T-cell (primary cell): ENCODE results near the gene ABHD15. TPM values are rescaled to one million over a fixed set of nuclear protein-coding genes. Genes with fewer than 3 reads are reported as not detected.
"Not testable (repeated sequence)": the region's sequence is repeated elsewhere in the genome, so short reads cannot be mapped to it uniquely, and the experiment has no call there.

ENCODE experiments used
- ATAC-seq, 4 experiments: fragments of 200-7000 bp in 3 of 4; fragments of 150-1000 bp in 1 of 4; cut with Tn5 transposase; replicated peaks in 1 of 4; 1 replicate in 3 of 4; 2 replicates in 1 of 4; pipeline ENCODE4 v1.10.0; 2021; ENCODE audit warnings: moderate library complexity in 3 of 4, mild to moderate bottlenecking in 2 of 4, moderate number of reproducible peaks in 1 of 4
- CTCF ChIA-PET, 2 donors: fragments of 300-600 bp; sonication (Branson Sonifier 250); formaldehyde crosslinking; loops; one replicate each; lab custom pipeline; 2022; ENCODE audit warnings: antibody characterized with exemption in 2 of 2; lab: Charles Lee
- POLR2A ChIA-PET, 2 donors: fragments of 300-600 bp; sonication (Branson Sonifier 250); formaldehyde crosslinking; loops; one replicate each; lab custom pipeline; 2022; ENCODE audit warnings: antibody characterized with exemption in 2 of 2; lab: Charles Lee
- DNase-seq, 35 experiments: peaks; one replicate each; pipeline versions ENCODE4 v3.0.0 to v3.0.0-alpha.2; 2013 to 2023
- H3K27ac ChIP-seq: one replicate; pipeline ENCODE4 v1.5.1; 2013; ENCODE audit warnings: low read length
- H3K27me3 ChIP-seq, 2 experiments: replicated peaks in 1 of 2; 1 replicate in 1 of 2; 2 replicates in 1 of 2; pipeline versions ENCODE4 v1.6.1 to v1.7.0; 2013; ENCODE audit warnings: low read length in 1 of 2, mixed read lengths in 1 of 2; ENCODE audit not compliant: control insufficient read depth in 2 of 2, insufficient read depth in 2 of 2; ENCODE audit errors: extremely low read depth in 1 of 2
- H3K36me3 ChIP-seq, 2 donors: 1 replicate in 1 of 2; 2 replicates in 1 of 2; pipeline versions ENCODE4 v1.6.1 to v1.7.0; 2013; ENCODE audit warnings: low read length in 1 of 2; ENCODE audit not compliant: control insufficient read depth in 2 of 2, insufficient read depth in 1 of 2; ENCODE audit errors: extremely low read depth in 1 of 2
- H3K4me1 ChIP-seq, 2 experiments: 1 replicate in 1 of 2; 2 replicates in 1 of 2; pipeline versions ENCODE4 v1.6.1 to v1.7.0; 2013; ENCODE audit warnings: low read length in 2 of 2, mixed read lengths in 1 of 2; ENCODE audit not compliant: insufficient read depth in 2 of 2, control insufficient read depth in 1 of 2; ENCODE audit errors: extremely low read depth in 1 of 2
- H3K4me3 ChIP-seq, 2 donors: 1 replicate in 1 of 2; 2 replicates in 1 of 2; pipeline versions ENCODE4 v1.5.1 to v1.7.0; 2013; ENCODE audit warnings: mild to moderate bottlenecking in 2 of 2, low read length in 1 of 2, moderate library complexity in 1 of 2; ENCODE audit not compliant: control insufficient read depth in 1 of 2; ENCODE audit errors: extremely low read depth in 1 of 2
- H3K9me3 ChIP-seq: 2 replicates; pipeline ENCODE4 v1.7.0; 2013
- H3K27ac Mint-ChIP-seq, 2 donors: one replicate each; pipeline ENCODE4 v1.8.0; 2020 to 2021; ENCODE audit warnings: mild to moderate bottlenecking in 2 of 2, mixed read lengths in 2 of 2
- H3K27me3 Mint-ChIP-seq, 2 donors: one replicate each; pipeline ENCODE4 v1.8.0; 2021 to 2022; ENCODE audit warnings: mixed read lengths in 2 of 2
- H3K36me3 Mint-ChIP-seq: one replicate; pipeline ENCODE4 v1.8.0; 2021; ENCODE audit warnings: mixed read lengths
- H3K4me1 Mint-ChIP-seq, 3 donors: one replicate each; pipeline ENCODE4 v1.8.0; 2020 to 2022; ENCODE audit warnings: mixed read lengths in 3 of 3, mild to moderate bottlenecking in 1 of 3
- H3K4me3 Mint-ChIP-seq, 3 donors: one replicate each; pipeline ENCODE4 v1.8.0; 2020 to 2022; ENCODE audit warnings: mild to moderate bottlenecking in 3 of 3, mixed read lengths in 3 of 3, moderate library complexity in 3 of 3
- H3K9me3 Mint-ChIP-seq, 3 donors: one replicate each; pipeline ENCODE4 v1.8.0; 2020 to 2022; ENCODE audit warnings: mixed read lengths in 3 of 3
- WGBS: methylation state at CpG from one replicate; pipeline ENCODE4 v1.1.5; 2013; ENCODE audit warnings: missing lambda C conversion rate; ENCODE audit not compliant: insufficient coverage; 5-methylcytosine and 5-hydroxymethylcytosine counted together
- total RNA-seq, 35 experiments: library from RNA in 6 of 35; stranded (reverse) in 6 of 35; fragments of 120-200 nt in 1 of 35; gene quantifications; one replicate each; pipeline versions ENCODE4 v1.2.1 to v1.2.4 and lab custom pipeline; 2013 to 2026

Gene ABHD15
- total RNA-seq, 5 donors from 2014 or later (not counting 1 experiment from before 2014, with no cell fraction given) = 7.9 to 23.1 (median 16.5) TPM

- ATAC-seq = no peak
- peaks cover 17 to 63% (median 46%) of the 10 kb centered on the region in 3 donors for H3K4me1 Mint-ChIP-seq
- WGBS = 75% methylated on average over 13 of the region's 17 CpGs
- H3K9me3 ChIP-seq = no peaks in the 10 kb centered on the region
- POLR2A ChIA-PET = no interaction called here
- peaks cover 3 to 53% of the 10 kb centered on the region in 2 experiments for H3K4me1 ChIP-seq
- no peak overlapping the region for H3K4me3 ChIP-seq
- peak overlapping the region in 1 of 3 donors; percentile 9 for H3K4me3 Mint-ChIP-seq
- peak overlapping the region; percentile 62 to 79 for H3K27ac Mint-ChIP-seq
- CTCF ChIA-PET = no interaction called here
- no peaks in the 10 kb centered on the region for H3K27me3 Mint-ChIP-seq
- DNase-seq = peak in 1 of 35 experiments; percentile 38
- peak overlapping the region; percentile 48 for H3K27ac ChIP-seq
- H3K36me3 Mint-ChIP-seq = peaks cover 5% of the 10 kb centered on the region
- no peaks in the 10 kb centered on the region for H3K27me3 ChIP-seq
- no peaks in the 10 kb centered on the region for H3K9me3 Mint-ChIP-seq
- peaks cover 0 to 17% of the 10 kb centered on the region in 2 donors for H3K36me3 ChIP-seq
Observed at GRCh38 chr17:29561554-29562517, 5.0 kb downstream of the ABHD15 start.

- no CpG with 5 or more reads among the region's 6 CpGs for whole genome bisulfite sequencing
- ChIA-PET CTCF (no interaction called here), POLR2A (no interaction called here)
- no peak overlapping the region for H3K4me3 Mint-ChIP-seq
- DNase-seq = no peak
- H3K27me3 ChIP-seq = no peaks in the 10 kb centered on the region
- H3K4me3 ChIP-seq = no peak overlapping the region
- no peaks in the 10 kb centered on the region for H3K9me3 ChIP-seq
- no peak for ATAC-seq
- H3K4me1 ChIP-seq = peaks cover 0 to 42% of the 10 kb centered on the region in 2 experiments
- H3K4me1 Mint-ChIP-seq = peaks cover 10 to 55% (median 39%) of the 10 kb centered on the region in 3 donors
- H3K36me3 Mint-ChIP-seq = peaks cover 5% of the 10 kb centered on the region
- H3K27ac ChIP-seq = no peak overlapping the region
- H3K36me3 ChIP-seq = peaks cover 0 to 17% of the 10 kb centered on the region in 2 donors
- H3K27ac Mint-ChIP-seq = peak overlapping the region in 1 of 2 donors; percentile 28
- H3K9me3 Mint-ChIP-seq = no peaks in the 10 kb centered on the region
- H3K27me3 Mint-ChIP-seq = no peaks in the 10 kb centered on the region
Observed at GRCh38 chr17:29560316-29560715, 6.5 kb downstream of the ABHD15 start.

GRCh38 chr17:29559640-29560039 lies 7.2 kb downstream of the ABHD15 start:
- ChIA-PET POLR2A (no interaction called here), CTCF (interaction anchor here in 1 of 2 donors (0.5 kb wide), 1 partner anchor 372 kb away, joined by 4 read pairs; no protein-coding TSS in a partner anchor)
- peaks cover 5% of the 10 kb centered on the region for H3K36me3 Mint-ChIP-seq
- DNase-seq = no peak
- ATAC-seq = no peak
- no peaks in the 10 kb centered on the region for H3K27me3 ChIP-seq
- no CpG with 5 or more reads among the region's 2 CpGs for WGBS
- no peak overlapping the region for H3K4me3 ChIP-seq
- H3K4me3 Mint-ChIP-seq = no peak overlapping the region
- H3K4me1 Mint-ChIP-seq = peaks cover 10 to 50% (median 35%) of the 10 kb centered on the region in 3 donors
- H3K27ac Mint-ChIP-seq = no peak overlapping the region
- H3K27me3 Mint-ChIP-seq = no peaks in the 10 kb centered on the region
- peaks cover 0 to 35% of the 10 kb centered on the region in 2 experiments for H3K4me1 ChIP-seq
- H3K36me3 ChIP-seq = peaks cover 0 to 17% of the 10 kb centered on the region in 2 donors
- H3K9me3 Mint-ChIP-seq = no peaks in the 10 kb centered on the region
- H3K27ac ChIP-seq = no peak overlapping the region
- no peaks in the 10 kb centered on the region for H3K9me3 ChIP-seq

- H3K27ac ChIP-seq, H3K27me3 ChIP-seq, DNase-seq, H3K9me3 Mint-ChIP-seq, H3K36me3 Mint-ChIP-seq, ATAC-seq, H3K27me3 Mint-ChIP-seq, H3K4me3 Mint-ChIP-seq, CTCF ChIA-PET, H3K4me3 ChIP-seq, H3K9me3 ChIP-seq: not testable (repeated sequence)
- Mint-ChIP-seq H3K4me1 (peaks cover 10 to 41% (median 26%) of the 10 kb centered on the region in 3 donors), H3K27ac (peak overlapping the region in 1 of 2 donors; percentile 44)
- H3K4me1 ChIP-seq = peaks cover 0 to 20% of the 10 kb centered on the region in 2 experiments
- peaks cover 0 to 17% of the 10 kb centered on the region in 2 donors for H3K36me3 ChIP-seq
- 100% methylated on average over 1 of the region's 5 CpGs for WGBS
- POLR2A ChIA-PET = interaction anchor here in 1 of 2 donors (0.7 kb wide), 1 partner anchor 166 kb away, joined by 4 read pairs; no protein-coding TSS in a partner anchor
Observed at GRCh38 chr17:29558139-29558538, 8.7 kb downstream of the ABHD15 start.

GRCh38 chr17:29557739-29558116 lies 9.1 kb downstream of the ABHD15 start:
- CTCF ChIA-PET = no interaction called here
- no peak overlapping the region for H3K27ac ChIP-seq
- Mint-ChIP-seq H3K27ac (peak overlapping the region in 1 of 2 donors; percentile 44), H3K9me3 (no peaks in the 10 kb centered on the region), H3K4me3 (no peak overlapping the region), H3K4me1 (peaks cover 10 to 37% (median 23%) of the 10 kb centered on the region in 3 donors), H3K36me3 (peaks cover 5% of the 10 kb centered on the region), H3K27me3 (no peaks in the 10 kb centered on the region)
- no peak overlapping the region for H3K4me3 ChIP-seq
- POLR2A ChIA-PET = no interaction called here
- no peaks in the 10 kb centered on the region for H3K9me3 ChIP-seq
- H3K27me3 ChIP-seq = no peaks in the 10 kb centered on the region
- peaks cover 0 to 16% of the 10 kb centered on the region in 2 experiments for H3K4me1 ChIP-seq
- peaks cover 0 to 15% of the 10 kb centered on the region in 2 donors for H3K36me3 ChIP-seq
- DNase-seq (no peak), ATAC-seq (no peak)

GRCh38 chr17:29557085-29557738 lies 9.6 kb downstream of the ABHD15 start:
- CTCF ChIA-PET = interaction anchor here in 1 of 2 donors (0.5 kb wide), 1 partner anchor 21 kb away, joined by 4 read pairs; no protein-coding TSS in a partner anchor
- no peak for ATAC-seq
- Histone ChIP-seq H3K36me3 (peaks cover 0 to 10% of the 10 kb centered on the region in 2 donors), H3K27ac (no peak overlapping the region), H3K4me3 (no peak overlapping the region), H3K9me3 (no peaks in the 10 kb centered on the region), H3K27me3 (no peaks in the 10 kb centered on the region), H3K4me1 (peaks cover 0 to 11% of the 10 kb centered on the region in 2 experiments)
- POLR2A ChIA-PET = interaction anchor here in 1 of 2 donors (0.6 kb wide), 1 partner anchor 37 kb away, joined by 3 read pairs; no protein-coding TSS in a partner anchor
- no peak overlapping the region for H3K4me3 Mint-ChIP-seq
- peak overlapping the region; percentile 1 to 44 for H3K27ac Mint-ChIP-seq
- H3K9me3 Mint-ChIP-seq = no peaks in the 10 kb centered on the region
- H3K4me1 Mint-ChIP-seq = peaks cover 10 to 33% (median 20%) of the 10 kb centered on the region in 3 donors
- H3K27me3 Mint-ChIP-seq = no peaks in the 10 kb centered on the region
- WGBS = no CpG with 5 or more reads among the region's 1 CpG
- peaks cover 5% of the 10 kb centered on the region for H3K36me3 Mint-ChIP-seq
- DNase-seq = no peak
